Gastroesophageal sphincter (tissue), 3 donors: Measurements from ENCODE around the gene PSG5.
"Not testable (repeated sequence)": the region's sequence is repeated elsewhere in the genome, so short reads cannot be mapped to it uniquely, and the experiment has no call there.

Source experiments
- CTCF ChIP-seq, 4 experiments: fragments of 200-600 bp in 2 of 4; fragments of 450-650 bp in 2 of 4; sonication (generic) in 1 of 4; IDR thresholded peaks; one replicate each; pipeline ENCODE4 v1.5.1; 2017 to 2019; ENCODE audit warnings: antibody characterized with exemption in 4 of 4, mild to moderate bottlenecking in 2 of 4, moderate library complexity in 2 of 4
- EP300 ChIP-seq: sonication (generic); formaldehyde crosslinking; IDR thresholded peaks from one replicate; pipeline ENCODE4 v1.6.1; 2017; ENCODE audit warnings: antibody characterized with exemption, mild to moderate bottlenecking
- POLR2A ChIP-seq, 2 donors: fragments of 450-650 bp; IDR thresholded peaks; one replicate each; pipeline ENCODE4 v1.6.1; 2017; ENCODE audit warnings: antibody characterized with exemption in 2 of 2, mild to moderate bottlenecking in 2 of 2, moderate library complexity in 1 of 2
- POLR2AphosphoS5 ChIP-seq: sonication (generic); formaldehyde crosslinking; IDR thresholded peaks from one replicate; pipeline ENCODE4 v1.6.1; 2017; ENCODE audit warnings: antibody characterized with exemption

GRCh38 chr19:43207174-43207573, 20.8 kb upstream of the PSG5 start:
- TF ChIP-seq CTCF (IDR thresholded peaks at IDR 0.05), result peak in 3 of 4 experiments; percentile 23 to 41 (median 34)
- not testable (repeated sequence) for TF ChIP-seq POLR2A (IDR thresholded peaks at IDR 0.05); POLR2AphosphoS5; EP300
